ENCODE data around the gene ADM5. TPM values are rescaled to one million over a fixed set of nuclear protein-coding genes. Genes with fewer than 3 reads are reported as not detected.

The ADM5 gene
- total RNA-seq, 1 experiment from 2014 or later = 4.7 TPM

DNA sequence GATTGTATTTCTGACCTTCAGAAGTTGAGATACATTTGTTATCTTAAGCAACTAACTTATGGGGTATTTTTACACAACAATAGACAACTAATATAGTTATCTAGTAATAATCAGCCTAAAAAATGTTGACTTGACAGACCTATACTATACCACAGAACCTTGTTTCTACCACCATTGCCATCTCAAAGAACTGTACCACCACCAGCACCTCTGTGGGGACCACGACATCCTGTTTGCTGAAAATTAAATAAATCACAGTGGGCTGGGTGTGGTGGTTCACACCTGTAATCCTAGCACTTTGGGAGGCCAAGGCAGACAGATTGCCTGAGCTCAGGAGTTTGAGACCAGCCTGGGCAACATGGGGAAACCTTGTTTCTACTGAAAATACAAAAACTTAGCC lies 49.7 kb downstream of the ADM5 start:
- no peak overlapping the region for H3K4me3 ChIP-seq (ENCODE audit: low read depth in 2 of 2, low read length in 2 of 2)
- in situ Hi-C loops (cut with HindIII; ENCODE audit: low pct_unique_long_range_greater_than_20kb, low sequenced_read_pairs) (no loop called here), intact Hi-C loops (cut with micrococcal nuclease; ENCODE audit: unreplicated experiment) (no loop called here)
- no peaks in the 10 kb centered on the region for H3K4me1 ChIP-seq (ENCODE audit: control insufficient read depth, insufficient read depth, low read length)
- H3K9me3 ChIP-seq (ENCODE audit: control insufficient read depth, insufficient read depth, low read depth, low read length) = no peaks in the 10 kb centered on the region
- ChIA-PET CTCF (no interaction called here), POLR2A (no interaction called here)
- H3K27me3 ChIP-seq (ENCODE audit: control insufficient read depth, insufficient read depth, low read length) = no peaks in the 10 kb centered on the region
- H3K27ac ChIP-seq (ENCODE audit: low read length) = no peak overlapping the region
- ATAC-seq (no peak), DNase-seq (ENCODE audit: low read depth, low spot score) (no peak)
- TF ChIP-seq POLR2AphosphoS5 (IDR thresholded peaks at IDR 0.05; ENCODE audit: low read depth, low read length) (no peak), TCF7L2 (IDR thresholded peaks at IDR 0.05; ENCODE audit: low read depth, low read length) (no peak), SIN3A (IDR thresholded peaks at IDR 0.05; ENCODE audit: borderline replicate concordance, insufficient read depth, low read depth, low read length) (no peak)
- TF ChIP-seq, protein P1, sequence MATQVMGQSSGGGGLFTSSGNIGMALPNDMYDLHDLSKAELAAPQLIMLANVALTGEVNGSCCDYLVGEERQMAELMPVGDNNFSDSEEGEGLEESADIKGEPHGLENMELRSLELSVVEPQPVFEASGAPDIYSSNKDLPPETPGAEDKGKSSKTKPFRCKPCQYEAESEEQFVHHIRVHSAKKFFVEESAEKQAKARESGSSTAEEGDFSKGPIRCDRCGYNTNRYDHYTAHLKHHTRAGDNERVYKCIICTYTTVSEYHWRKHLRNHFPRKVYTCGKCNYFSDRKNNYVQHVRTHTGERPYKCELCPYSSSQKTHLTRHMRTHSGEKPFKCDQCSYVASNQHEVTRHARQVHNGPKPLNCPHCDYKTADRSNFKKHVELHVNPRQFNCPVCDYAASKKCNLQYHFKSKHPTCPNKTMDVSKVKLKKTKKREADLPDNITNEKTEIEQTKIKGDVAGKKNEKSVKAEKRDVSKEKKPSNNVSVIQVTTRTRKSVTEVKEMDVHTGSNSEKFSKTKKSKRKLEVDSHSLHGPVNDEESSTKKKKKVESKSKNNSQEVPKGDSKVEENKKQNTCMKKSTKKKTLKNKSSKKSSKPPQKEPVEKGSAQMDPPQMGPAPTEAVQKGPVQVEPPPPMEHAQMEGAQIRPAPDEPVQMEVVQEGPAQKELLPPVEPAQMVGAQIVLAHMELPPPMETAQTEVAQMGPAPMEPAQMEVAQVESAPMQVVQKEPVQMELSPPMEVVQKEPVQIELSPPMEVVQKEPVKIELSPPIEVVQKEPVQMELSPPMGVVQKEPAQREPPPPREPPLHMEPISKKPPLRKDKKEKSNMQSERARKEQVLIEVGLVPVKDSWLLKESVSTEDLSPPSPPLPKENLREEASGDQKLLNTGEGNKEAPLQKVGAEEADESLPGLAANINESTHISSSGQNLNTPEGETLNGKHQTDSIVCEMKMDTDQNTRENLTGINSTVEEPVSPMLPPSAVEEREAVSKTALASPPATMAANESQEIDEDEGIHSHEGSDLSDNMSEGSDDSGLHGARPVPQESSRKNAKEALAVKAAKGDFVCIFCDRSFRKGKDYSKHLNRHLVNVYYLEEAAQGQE (IDR thresholded peaks at IDR 0.05; ENCODE audit: insufficient read depth in 1 of 2, low read depth in 2 of 2, low read length in 1 of 2) = no peak
- TF ChIP-seq, protein P2, sequence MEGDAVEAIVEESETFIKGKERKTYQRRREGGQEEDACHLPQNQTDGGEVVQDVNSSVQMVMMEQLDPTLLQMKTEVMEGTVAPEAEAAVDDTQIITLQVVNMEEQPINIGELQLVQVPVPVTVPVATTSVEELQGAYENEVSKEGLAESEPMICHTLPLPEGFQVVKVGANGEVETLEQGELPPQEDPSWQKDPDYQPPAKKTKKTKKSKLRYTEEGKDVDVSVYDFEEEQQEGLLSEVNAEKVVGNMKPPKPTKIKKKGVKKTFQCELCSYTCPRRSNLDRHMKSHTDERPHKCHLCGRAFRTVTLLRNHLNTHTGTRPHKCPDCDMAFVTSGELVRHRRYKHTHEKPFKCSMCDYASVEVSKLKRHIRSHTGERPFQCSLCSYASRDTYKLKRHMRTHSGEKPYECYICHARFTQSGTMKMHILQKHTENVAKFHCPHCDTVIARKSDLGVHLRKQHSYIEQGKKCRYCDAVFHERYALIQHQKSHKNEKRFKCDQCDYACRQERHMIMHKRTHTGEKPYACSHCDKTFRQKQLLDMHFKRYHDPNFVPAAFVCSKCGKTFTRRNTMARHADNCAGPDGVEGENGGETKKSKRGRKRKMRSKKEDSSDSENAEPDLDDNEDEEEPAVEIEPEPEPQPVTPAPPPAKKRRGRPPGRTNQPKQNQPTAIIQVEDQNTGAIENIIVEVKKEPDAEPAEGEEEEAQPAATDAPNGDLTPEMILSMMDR (IDR thresholded peaks at IDR 0.05) = no peak
- H3K36me3 ChIP-seq (ENCODE audit: control insufficient read depth, insufficient read depth, low read length) = no peaks in the 10 kb centered on the region
- BruUV-seq (replicated peaks) = no TSS peak

DNA sequence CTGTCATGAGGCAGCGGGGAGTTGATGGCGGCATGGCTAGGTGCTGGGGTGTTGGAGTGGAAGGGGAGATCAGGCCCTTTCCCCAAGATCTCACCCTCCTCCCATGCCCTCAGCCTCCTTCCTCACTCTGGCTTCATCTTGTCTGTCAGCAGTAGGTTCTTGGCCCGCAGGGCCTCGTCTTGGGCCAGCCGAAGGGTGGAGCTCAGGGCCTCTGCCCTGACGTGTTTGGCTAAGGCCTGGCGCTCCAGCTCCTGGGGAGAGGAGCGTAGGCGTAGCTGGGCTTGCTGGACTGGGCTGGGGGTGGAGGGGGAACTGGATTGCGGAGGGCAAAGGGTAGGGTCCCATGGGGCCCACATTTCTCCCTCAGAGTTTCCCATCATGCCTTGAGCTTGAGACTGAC lies 50.5 kb downstream of the ADM5 start:
- ATAC-seq (no peak), DNase-seq (ENCODE audit: low read depth, low spot score) (no peak)
- TF ChIP-seq, protein P1 (IDR thresholded peaks at IDR 0.05; ENCODE audit: insufficient read depth in 1 of 2, low read depth in 2 of 2, low read length in 1 of 2) = no peak
- TF ChIP-seq SIN3A (IDR thresholded peaks at IDR 0.05; ENCODE audit: borderline replicate concordance, insufficient read depth, low read depth, low read length) (no peak), POLR2AphosphoS5 (IDR thresholded peaks at IDR 0.05; ENCODE audit: low read depth, low read length) (no peak), TCF7L2 (IDR thresholded peaks at IDR 0.05; ENCODE audit: low read depth, low read length) (no peak)
- TF ChIP-seq, protein P2 (IDR thresholded peaks at IDR 0.05) = no peak
- ChIA-PET CTCF (no interaction called here), POLR2A (no interaction called here)
- intact Hi-C loops (cut with micrococcal nuclease; ENCODE audit: unreplicated experiment) (no loop called here), in situ Hi-C loops (cut with HindIII; ENCODE audit: low pct_unique_long_range_greater_than_20kb, low sequenced_read_pairs) (no loop called here)
- H3K9me3 ChIP-seq (ENCODE audit: control insufficient read depth, insufficient read depth, low read depth, low read length) = no peaks in the 10 kb centered on the region
- no peaks in the 10 kb centered on the region for H3K4me1 ChIP-seq (ENCODE audit: control insufficient read depth, insufficient read depth, low read length)
- no peaks in the 10 kb centered on the region for H3K27me3 ChIP-seq (ENCODE audit: control insufficient read depth, insufficient read depth, low read length)
- BruUV-seq (replicated peaks) = no TSS peak
- H3K36me3 ChIP-seq (ENCODE audit: control insufficient read depth, insufficient read depth, low read length) = no peaks in the 10 kb centered on the region
- no peak overlapping the region for H3K4me3 ChIP-seq (ENCODE audit: low read depth in 2 of 2, low read length in 2 of 2)
- H3K27ac ChIP-seq (ENCODE audit: low read length) = no peak overlapping the region

Small RNAs within 50 kb of the gene (microRNA-seq; reads per million reads assigned to microRNA genes)
- gene MIR5088 (ENCODE audit: unreplicated experiment) = not detected

Other genes with a start within 250 kb of the ADM5 start
- gene SLC17A7, start 248.1 kb upstream of the ADM5 start, total RNA-seq (2021; ENCODE audit: unreplicated experiment) = 1.2 TPM
- 78.5 TPM for gene PIH1D1, start 237.8 kb upstream of the ADM5 start, total RNA-seq (2021; ENCODE audit: unreplicated experiment)
- 19.6 TPM for gene ALDH16A1, start 236.4 kb upstream of the ADM5 start, total RNA-seq (2021; ENCODE audit: unreplicated experiment)
- 1.5 TPM for gene FLT3LG, start 215.4 kb upstream of the ADM5 start, total RNA-seq (2021; ENCODE audit: unreplicated experiment)
- gene RPL13A, start 202.0 kb upstream of the ADM5 start, total RNA-seq (2021; ENCODE audit: unreplicated experiment) = 1,196 TPM
- gene RPS11, start 193.2 kb upstream of the ADM5 start, total RNA-seq (2021; ENCODE audit: unreplicated experiment) = 956 TPM
- gene FCGRT, start 176.9 kb upstream of the ADM5 start, total RNA-seq (2021; ENCODE audit: unreplicated experiment) = 16.7 TPM
- gene RCN3, start 161.6 kb upstream of the ADM5 start, total RNA-seq (2021; ENCODE audit: unreplicated experiment) = 3.0 TPM
- 66.1 TPM for gene NOSIP, start 109.0 kb upstream of the ADM5 start, total RNA-seq (2021; ENCODE audit: unreplicated experiment)
- 0.64 TPM for gene PRRG2, start 108.3 kb upstream of the ADM5 start, total RNA-seq (2021; ENCODE audit: unreplicated experiment)
- gene PRR12, start 98.4 kb upstream of the ADM5 start, total RNA-seq (2021; ENCODE audit: unreplicated experiment) = 22.9 TPM
- 64.4 TPM for gene RRAS, start 49.5 kb upstream of the ADM5 start, total RNA-seq (2021; ENCODE audit: unreplicated experiment)
- gene SCAF1, start 47.4 kb upstream of the ADM5 start, total RNA-seq (2021; ENCODE audit: unreplicated experiment) = 77.4 TPM
- 109 TPM for gene IRF3, start 23.7 kb upstream of the ADM5 start, total RNA-seq (2021; ENCODE audit: unreplicated experiment)
- 69.6 TPM for gene BCL2L12, start 23.7 kb upstream of the ADM5 start, total RNA-seq (2021; ENCODE audit: unreplicated experiment)
- gene PRMT1, start 12.3 kb upstream of the ADM5 start, total RNA-seq (2021; ENCODE audit: unreplicated experiment) = 219 TPM
- 0.23 TPM for gene CPT1C, start 1.5 kb downstream of the ADM5 start, total RNA-seq (2021; ENCODE audit: unreplicated experiment)
- not detected for gene TSKS, start 73.7 kb downstream of the ADM5 start, total RNA-seq (2021; ENCODE audit: unreplicated experiment)
- 72.1 TPM for gene AP2A1, start 77.4 kb downstream of the ADM5 start, total RNA-seq (2021; ENCODE audit: unreplicated experiment)
- gene FUZ, start 123.7 kb downstream of the ADM5 start, total RNA-seq (2021; ENCODE audit: unreplicated experiment) = 13.9 TPM
- gene MED25, start 128.7 kb downstream of the ADM5 start, total RNA-seq (2021; ENCODE audit: unreplicated experiment) = 52.4 TPM
- 114 TPM for gene PTOV1, start 161.6 kb downstream of the ADM5 start, total RNA-seq (2021; ENCODE audit: unreplicated experiment)
- gene PNKP, start 178.0 kb downstream of the ADM5 start, total RNA-seq (2021; ENCODE audit: unreplicated experiment) = 76.7 TPM
- 92.8 TPM for gene AKT1S1, start 187.8 kb downstream of the ADM5 start, total RNA-seq (2021; ENCODE audit: unreplicated experiment)
- gene TBC1D17, start 188.1 kb downstream of the ADM5 start, total RNA-seq (2021; ENCODE audit: unreplicated experiment) = 43.2 TPM
- gene IL4I1, start 207.3 kb downstream of the ADM5 start, total RNA-seq (2021; ENCODE audit: unreplicated experiment) = 1.5 TPM
- gene ATF5, start 239.6 kb downstream of the ADM5 start, total RNA-seq (2021; ENCODE audit: unreplicated experiment) = 104 TPM
- 54.6 TPM for gene NUP62, start 239.9 kb downstream of the ADM5 start, total RNA-seq (2021; ENCODE audit: unreplicated experiment)

All from Panc1 (cell line).